Choroid plexus epithelial cell (primary cell): Measurements from ENCODE around the gene CRTC3.
A peak's percentile ranks its signal among the peaks of the same experiment; 100 is the strongest.

Experiments used
- DNase-seq: peaks from one replicate; pipeline ENCODE4 v3.0.0-alpha.2; 2010; ENCODE audit warnings: low read depth
- H3K4me3 ChIP-seq: 2 replicates; pipeline ENCODE4 v1.5.1; 2011; ENCODE audit warnings: low read depth, mild to moderate bottlenecking, control low read depth, low read length, moderate library complexity
- CTCF ChIP-seq: conservative IDR thresholded peaks from 2 replicates; pipeline ENCODE4 v1.5.1; 2011; ENCODE audit warnings: low read depth, mild to moderate bottlenecking, control low read depth, inconsistent platforms, low read length, moderate library complexity

Gene CRTC3

GRCh38 chr15:90607361-90607760 lies 77.6 kb downstream of the CRTC3 start:
- TF ChIP-seq CTCF: no peak

GRCh38 chr15:90609242-90610180 lies 79.8 kb downstream of the CRTC3 start:
- no peak for TF ChIP-seq CTCF
- no peak for DNase-seq
- H3K4me3 ChIP-seq: no peak overlapping the region

More at GRCh38 chr15:90607361-90607760, 77.6 kb downstream of the CRTC3 start:
- no peak overlapping the region for H3K4me3 ChIP-seq
- DNase-seq: no peak

GRCh38 chr15:90610190-90610589 lies 80.5 kb downstream of the CRTC3 start:
- TF ChIP-seq CTCF: no peak
- no peak overlapping the region for H3K4me3 ChIP-seq
- peak; percentile 44 for DNase-seq

GRCh38 chr15:90611157-90611556 lies 81.4 kb downstream of the CRTC3 start:
- no peak overlapping the region for H3K4me3 ChIP-seq
- no peak for TF ChIP-seq CTCF
- no peak for DNase-seq

GRCh38 chr15:90617171-90617570 lies 87.4 kb downstream of the CRTC3 start:
- H3K4me3 ChIP-seq: no peak overlapping the region
- DNase-seq: no peak
- TF ChIP-seq CTCF: no peak

- peak; percentile 66 for DNase-seq
- TF ChIP-seq CTCF: no peak
These were observed 88.0 kb downstream of the CRTC3 start for GRCh38 chr15:90617668-90618097.

More at GRCh38 chr15:90617668-90618097, 88.0 kb downstream of the CRTC3 start:
- no peak overlapping the region for H3K4me3 ChIP-seq
